Measurements from ENCODE around the gene CNTD1.
"Not testable (repeated sequence)": the region's sequence is repeated elsewhere in the genome, so short reads cannot be mapped to it uniquely, and the experiment has no call there.

DNA sequence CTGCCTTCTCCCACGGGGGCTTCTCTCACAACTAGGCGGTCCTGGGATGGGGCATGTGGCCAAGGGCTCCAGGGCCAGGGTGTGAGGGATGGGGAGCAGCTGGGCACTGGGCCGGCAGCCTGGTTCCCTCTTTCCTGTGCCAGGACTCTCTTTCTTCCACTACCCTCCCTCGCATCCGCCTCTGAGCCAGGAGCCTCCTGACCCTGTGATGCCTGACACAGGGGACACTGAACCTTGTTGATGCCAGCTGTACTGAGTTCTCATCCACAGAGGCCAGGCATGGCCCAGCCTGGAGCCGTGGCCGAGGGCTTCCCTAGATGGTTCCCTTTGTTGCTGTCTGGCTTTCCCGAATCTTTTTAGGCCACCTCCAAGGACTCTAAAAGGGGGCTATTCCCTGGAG is 57.9 kb downstream of the CNTD1 start:
- not testable (repeated sequence) for TF ChIP-seq CTCF (IDR thresholded peaks at IDR 0.05; ENCODE audit: low read depth, low read length); EZH2phosphoT487 (IDR thresholded peaks at IDR 0.05; ENCODE audit: low read depth)
